NCI-H524 treated with DMSO at 0.1 percent for 48 hours (cell line): ENCODE results near the gene RCAN3.

Source experiments
- DNase-seq: peaks from one replicate; lab custom pipeline; 2025; lab: John Stamatoyannopoulos, UW

Gene RCAN3

DNA sequence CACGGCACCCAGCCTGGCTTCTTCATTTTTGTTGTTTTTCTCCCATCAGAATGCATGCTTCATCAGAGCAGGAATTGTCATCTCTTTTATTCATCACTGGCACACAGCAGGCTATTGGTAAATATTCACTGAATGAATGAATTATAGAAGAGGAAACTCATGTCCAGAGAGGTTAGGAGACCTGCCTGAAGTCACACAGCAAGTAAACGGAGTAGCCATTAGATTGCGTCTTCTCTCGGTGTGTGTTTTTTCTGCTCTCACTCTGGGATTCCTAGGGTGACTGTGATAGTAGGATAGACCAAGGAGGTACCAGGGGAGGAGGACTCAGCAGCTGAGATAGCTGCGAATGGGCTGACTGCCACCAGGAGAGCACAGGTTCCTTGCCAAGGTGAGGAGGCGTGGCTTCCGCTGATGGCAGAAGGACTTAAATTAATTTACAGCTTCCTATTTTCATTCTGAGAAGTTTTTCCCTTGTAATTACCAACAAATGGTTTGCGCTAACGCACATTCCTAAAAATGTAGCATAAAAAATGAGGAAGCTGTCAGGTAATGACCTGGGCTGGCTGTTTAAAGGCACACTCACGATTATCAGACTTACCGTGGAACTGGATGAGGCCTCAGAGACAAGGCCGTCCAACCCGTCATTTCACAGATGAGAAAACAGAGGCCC, 48.8 kb downstream of the RCAN3 start:
- DNase-seq: no peak

DNA sequence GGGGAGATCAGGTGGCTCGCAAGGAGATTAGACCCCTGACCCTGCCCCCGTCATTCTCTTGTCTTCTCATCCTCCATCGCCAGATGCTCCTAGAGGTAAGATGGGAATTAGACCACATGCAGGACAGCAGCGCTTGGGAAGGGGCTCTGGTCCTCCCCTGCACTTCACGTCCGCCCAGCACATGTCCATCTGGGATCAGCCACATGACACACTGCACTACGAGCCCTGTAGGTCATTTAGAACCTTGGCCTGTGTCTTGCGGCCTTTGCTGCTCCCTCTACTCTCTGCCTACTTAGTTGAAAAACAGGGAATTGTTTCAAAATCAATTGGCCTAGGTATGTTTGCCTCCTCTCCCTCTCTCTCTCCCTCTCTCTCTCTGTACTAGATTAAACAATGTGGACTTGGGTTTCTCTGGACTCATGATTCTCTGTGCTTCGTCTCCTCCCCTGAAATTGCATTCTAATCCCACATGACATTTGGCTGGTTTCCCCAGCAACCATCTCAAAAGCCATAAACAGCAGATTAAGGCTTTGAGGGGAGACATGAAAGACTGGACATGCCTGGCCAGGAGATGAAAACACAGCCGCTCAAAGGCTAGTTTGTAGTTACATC, 49.4 kb downstream of the RCAN3 start:
- DNase-seq: peak; percentile 80

GRCh38 chr1:24553931-24554330, 51.3 kb downstream of the RCAN3 start:
- peak; percentile 69 for DNase-seq

- no peak for DNase-seq
Observed at GRCh38 chr1:24554714-24555113, 52.1 kb downstream of the RCAN3 start.

- DNase-seq: no peak
Observed at GRCh38 chr1:24555591-24556413, 53.2 kb downstream of the RCAN3 start, which contains the start of gene NCMAP. Gene NCMAP (plus strand): TSS chr1:24556087. CDS start chr1:24595431, 39,344 bp downstream.

- no peak for DNase-seq
Observed at GRCh38 chr1:24556414-24556795, 53.8 kb downstream of the RCAN3 start.

DNA sequence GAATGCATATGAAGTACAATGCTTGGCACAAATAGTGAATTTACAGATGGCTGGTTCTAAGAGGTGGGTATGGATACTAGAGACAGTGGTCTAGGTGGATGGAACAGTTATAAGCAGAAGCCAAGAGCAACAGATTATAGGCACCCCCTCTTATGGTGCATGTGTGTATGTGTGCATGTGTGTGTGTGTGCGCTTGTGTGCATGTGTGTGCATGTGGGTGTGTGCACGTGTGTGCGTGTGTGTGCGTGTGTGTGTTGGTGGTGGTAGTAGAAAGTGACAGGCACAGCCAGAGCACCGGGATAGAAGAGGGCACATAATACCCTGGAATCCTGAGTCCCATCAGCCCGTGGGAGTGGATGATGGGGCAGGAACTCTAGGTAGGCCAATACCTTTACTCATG, 54.6 kb downstream of the RCAN3 start:
- DNase-seq: no peak

GRCh38 chr1:24557711-24558131, 55.1 kb downstream of the RCAN3 start:
- no peak for DNase-seq

GRCh38 chr1:24558455-24558854, 55.8 kb downstream of the RCAN3 start:
- no peak for DNase-seq

GRCh38 chr1:24558902-24559791, 56.5 kb downstream of the RCAN3 start:
- no peak for DNase-seq

GRCh38 chr1:24560361-24560760, 57.7 kb downstream of the RCAN3 start:
- DNase-seq: no peak

- DNase-seq: peak; percentile 94
Observed at GRCh38 chr1:24562625-24563024, 60.0 kb downstream of the RCAN3 start.

GRCh38 chr1:24564695-24565094, 62.1 kb downstream of the RCAN3 start:
- no peak for DNase-seq

GRCh38 chr1:24566236-24566867, 63.7 kb downstream of the RCAN3 start:
- no peak for DNase-seq

DNA sequence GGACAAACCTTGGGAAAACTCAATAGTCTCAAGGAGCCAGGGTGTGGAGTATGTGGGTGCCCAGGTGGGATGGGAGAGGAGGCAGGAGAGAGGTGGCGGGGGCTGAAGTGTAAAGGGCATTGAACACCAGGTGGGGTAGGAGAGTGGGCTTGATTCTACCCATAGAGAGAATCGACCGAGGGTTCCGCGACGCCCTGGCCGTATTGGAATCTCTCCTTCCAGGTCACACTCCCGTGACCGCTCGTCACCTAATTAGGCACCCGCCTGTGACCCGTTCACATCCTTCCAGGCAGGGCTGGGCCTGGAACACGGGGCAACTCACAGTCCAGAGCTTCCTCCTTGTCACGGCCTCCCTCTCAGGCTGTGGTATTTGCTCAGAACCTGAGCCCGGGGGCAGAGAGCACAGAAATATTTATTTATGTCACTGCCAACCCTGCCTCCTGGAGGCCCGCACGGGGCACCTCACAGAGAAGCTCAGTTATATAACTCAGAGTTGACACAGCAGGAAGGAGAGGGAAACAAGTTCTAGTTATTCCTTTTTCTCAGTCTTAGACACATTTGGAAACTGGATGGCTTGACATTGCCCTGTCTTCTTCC, 65.3 kb downstream of the RCAN3 start:
- DNase-seq: no peak

DNA sequence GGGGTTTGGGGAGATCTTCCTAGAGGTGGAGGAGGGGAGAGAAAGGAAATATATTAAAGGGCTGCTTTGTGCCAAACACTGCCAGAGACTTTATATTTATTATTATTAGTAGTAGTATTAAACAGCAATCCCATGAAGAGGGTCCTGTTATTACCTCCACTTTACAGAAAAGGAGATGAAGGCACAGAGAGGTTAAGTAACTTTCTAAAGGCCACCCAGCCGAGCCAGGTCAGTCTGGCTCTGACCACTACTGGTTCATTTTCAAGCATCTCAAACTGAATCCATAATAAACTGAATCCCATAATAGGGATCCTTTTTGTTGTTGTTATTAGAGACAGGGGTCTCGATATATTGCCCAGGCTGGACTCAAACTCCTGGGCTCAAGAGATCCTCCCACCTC, 65.8 kb downstream of the RCAN3 start:
- DNase-seq: no peak

- DNase-seq: no peak
Observed at GRCh38 chr1:24570265-24571125, 67.9 kb downstream of the RCAN3 start.

GRCh38 chr1:24572301-24572700, 69.7 kb downstream of the RCAN3 start:
- no peak for DNase-seq

- DNase-seq: no peak
Observed at GRCh38 chr1:24575905-24576587, 73.4 kb downstream of the RCAN3 start.

DNA sequence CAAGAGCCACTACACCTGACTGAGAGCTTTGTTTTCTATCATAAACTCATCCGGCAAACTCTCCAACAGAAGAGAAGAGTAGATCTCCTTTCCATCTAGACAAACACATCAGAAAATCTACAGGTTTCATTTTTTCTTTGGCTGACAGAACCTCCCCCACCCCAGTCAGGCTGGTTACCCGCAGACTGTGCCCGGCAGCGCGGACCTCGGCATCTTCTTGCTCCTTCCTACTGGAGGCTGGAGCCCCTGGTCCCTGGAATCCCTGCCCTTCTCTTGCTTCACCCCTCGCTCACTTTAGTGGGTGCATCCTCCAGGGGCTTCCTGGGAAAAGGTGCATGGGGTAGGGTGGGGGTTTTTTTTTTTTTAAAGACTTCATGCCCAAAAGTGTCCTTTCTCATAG, 76.2 kb downstream of the RCAN3 start:
- DNase-seq: no peak
